Measurements from ENCODE around the gene ATP5PO.
"Not testable (repeated sequence)": the region's sequence is repeated elsewhere in the genome, so short reads cannot be mapped to it uniquely, and the experiment has no call there.

ATP5PO gene

GRCh38 chr21:33940164-33940880 lies 24.7 kb upstream of the ATP5PO start:
- DNase-seq = no peak

GRCh38 chr21:33939226-33939625 lies 23.6 kb upstream of the ATP5PO start:
- DNase-seq = no peak

GRCh38 chr21:33938381-33938780 lies 22.8 kb upstream of the ATP5PO start:
- no peak for DNase-seq

- peak; percentile 77 for DNase-seq
Observed at GRCh38 chr21:33937931-33938339, 22.3 kb upstream of the ATP5PO start.

GRCh38 chr21:33937146-33937545 lies 21.5 kb upstream of the ATP5PO start:
- DNase-seq = no peak

GRCh38 chr21:33936301-33937038 lies 20.9 kb upstream of the ATP5PO start:
- DNase-seq = no peak

GRCh38 chr21:33932731-33933130 lies 17.1 kb upstream of the ATP5PO start:
- no peak for DNase-seq

GRCh38 chr21:33931799-33932390 lies 16.3 kb upstream of the ATP5PO start:
- DNase-seq = no peak

GRCh38 chr21:33931052-33931798 lies 15.6 kb upstream of the ATP5PO start:
- DNase-seq = peak; percentile 62

- DNase-seq = not testable (repeated sequence)
Observed at GRCh38 chr21:33926248-33926647, 10.6 kb upstream of the ATP5PO start.

GRCh38 chr21:33924766-33925100 lies 9.1 kb upstream of the ATP5PO start:
- no peak for DNase-seq

GRCh38 chr21:33924079-33924765 lies 8.6 kb upstream of the ATP5PO start:
- DNase-seq = peak; percentile 87

GRCh38 chr21:33917421-33917820 lies 1.8 kb upstream of the ATP5PO start:
- no peak for DNase-seq

- no peak for DNase-seq
Observed at GRCh38 chr21:33916200-33916567, 580 bp upstream of the ATP5PO start.

GRCh38 chr21:33914188-33914587 lies 1.4 kb downstream of the ATP5PO start:
- DNase-seq = no peak

- DNase-seq = no peak
Observed at GRCh38 chr21:33909756-33910155, 5.8 kb downstream of the ATP5PO start.

GRCh38 chr21:33908760-33909159 lies 6.8 kb downstream of the ATP5PO start:
- DNase-seq = no peak

GRCh38 chr21:33904041-33904440 lies 11.6 kb downstream of the ATP5PO start:
- DNase-seq = no peak

GRCh38 chr21:33902349-33902748 lies 13.3 kb downstream of the ATP5PO start:
- no peak for DNase-seq

- peak; percentile 14 for DNase-seq
Observed at GRCh38 chr21:33901412-33902288, 14.0 kb downstream of the ATP5PO start.

GRCh38 chr21:33899199-33899598 lies 16.4 kb downstream of the ATP5PO start:
- DNase-seq = no peak

- DNase-seq = no peak
Observed at GRCh38 chr21:33898586-33898985, 17.0 kb downstream of the ATP5PO start.
